Neural cell (in vitro differentiated cells): Measurements from ENCODE around the gene HMGCLL1. TPM values are rescaled to one million over a fixed set of nuclear protein-coding genes. Genes with fewer than 3 reads are reported as not detected.

Experiments
- H2AFZ ChIP-seq: fragments of 200-600, 300-800 bp; sonication (generic), shearing (Covaris generic); 2 replicates; pipeline ENCODE4 v1.6.0; 2014; ENCODE audit warnings: low read depth, mild to moderate bottlenecking, antibody characterized with exemption, low read length, moderate library complexity
- H3F3A ChIP-seq: fragments of 200-600 bp; shearing (Covaris generic); 2 replicates; pipeline ENCODE4 v1.6.1; 2016; ENCODE audit warnings: mild to moderate bottlenecking, moderate library complexity, mixed read lengths, antibody characterized with exemption, low read length; ENCODE audit not compliant: insufficient read depth, poor library complexity, severe bottlenecking
- H3K27ac ChIP-seq: fragments of 200-600, 300-800 bp; sonication (generic), shearing (Covaris generic); 2 replicates; pipeline ENCODE4 v1.5.1; 2014; ENCODE audit warnings: mild to moderate bottlenecking, low read length, moderate library complexity
- H3K27me3 ChIP-seq: fragments of 300-800, 200-600 bp; sonication (generic), shearing (Covaris generic); 2 replicates; pipeline ENCODE4 v1.6.0; 2014; ENCODE audit warnings: mild to moderate bottlenecking, low read depth, low read length, moderate library complexity; ENCODE audit not compliant: insufficient read depth
- H3K36me3 ChIP-seq: fragments of 300-800, 200-600 bp; sonication (generic), shearing (Covaris generic); 2 replicates; pipeline ENCODE4 v1.5.1; 2014; ENCODE audit warnings: mild to moderate bottlenecking, antibody characterized with exemption, low read length, moderate library complexity; ENCODE audit not compliant: insufficient read depth
- H3K4me2 ChIP-seq: fragments of 300-800, 200-600 bp; sonication (generic), shearing (Covaris generic); 2 replicates; pipeline ENCODE4 v1.6.0; 2014; ENCODE audit warnings: mild to moderate bottlenecking, low read length
- H3K4me3 ChIP-seq: fragments of 300-800, 200-600 bp; sonication (generic), shearing (Covaris generic); 2 replicates; pipeline ENCODE4 v1.5.1; 2014; ENCODE audit warnings: mild to moderate bottlenecking, low read length, moderate library complexity
- H3K79me2 ChIP-seq: fragments of 200-600 bp; shearing (Covaris generic); replicated peaks from 2 replicates; pipeline ENCODE4 v1.6.0; 2014; ENCODE audit warnings: mild to moderate bottlenecking, low read length, moderate library complexity; ENCODE audit not compliant: insufficient read depth
- H3K9ac ChIP-seq: fragments of 300-800, 200-600 bp; sonication (generic), shearing (Covaris generic); 2 replicates; pipeline ENCODE4 v1.6.1; 2016; ENCODE audit warnings: mild to moderate bottlenecking, low read length, mixed read lengths
- H3K9me2 ChIP-seq: fragments of 200-600 bp; shearing (Covaris generic); 2 replicates; pipeline ENCODE4 v1.6.1; 2016; ENCODE audit warnings: mild to moderate bottlenecking, low read length, mixed read lengths; ENCODE audit not compliant: insufficient read depth
- H3K9me3 ChIP-seq: fragments of 200-600, 300-800 bp; sonication (generic), shearing (Covaris generic); 2 replicates; pipeline ENCODE4 v1.6.1; 2016; ENCODE audit warnings: mild to moderate bottlenecking, mixed run types, low read length, moderate library complexity, mixed read lengths
- H4K20me1 ChIP-seq: fragments of 200-600 bp; shearing (Covaris generic); 2 replicates; pipeline ENCODE4 v1.6.1; 2016; ENCODE audit warnings: mild to moderate bottlenecking, mixed run types; ENCODE audit not compliant: insufficient read depth
- CTCF ChIP-seq: fragments of 450-650 bp; IDR thresholded peaks from 2 replicates; pipeline ENCODE4 v1.5.1; 2014; ENCODE audit warnings: antibody characterized with exemption, mild to moderate bottlenecking, moderate library complexity; ENCODE audit not compliant: poor library complexity, severe bottlenecking
- EP300 ChIP-seq: fragments of 450-650 bp; conservative IDR thresholded peaks from 2 replicates; pipeline ENCODE4 v1.6.1; 2014; ENCODE audit warnings: antibody characterized with exemption, mild to moderate bottlenecking, moderate library complexity; ENCODE audit not compliant: poor library complexity, severe bottlenecking
- EZH2 ChIP-seq: fragments of 200-600, 300-800 bp; shearing (Covaris generic), sonication (generic); IDR thresholded peaks from 2 replicates; pipeline ENCODE4 v1.6.1; 2014; ENCODE audit warnings: antibody characterized with exemption, low read length, borderline replicate concordance, mild to moderate bottlenecking; ENCODE audit not compliant: insufficient read depth, poor library complexity, severe bottlenecking
- MXI1 ChIP-seq: fragments of 450-650 bp; conservative IDR thresholded peaks from 2 replicates; pipeline ENCODE4 v1.6.1; 2014; ENCODE audit warnings: antibody characterized with exemption, mild to moderate bottlenecking; ENCODE audit not compliant: poor library complexity, severe bottlenecking
- POLR2AphosphoS5 ChIP-seq: IDR thresholded peaks from 2 replicates; pipeline ENCODE4 v1.6.1; 2012
- RAD21 ChIP-seq: fragments of 450-650 bp; conservative IDR thresholded peaks from 2 replicates; pipeline ENCODE4 v1.6.1; 2014; ENCODE audit warnings: antibody characterized with exemption, mild to moderate bottlenecking, moderate library complexity
- REST ChIP-seq: IDR thresholded peaks from 2 replicates; pipeline ENCODE4 v1.6.1; 2012; ENCODE audit warnings: borderline replicate concordance
- SMC3 ChIP-seq: fragments of 450-650 bp; conservative IDR thresholded peaks from 2 replicates; pipeline ENCODE4 v1.6.1; 2014; ENCODE audit warnings: antibody characterized with exemption, mild to moderate bottlenecking, moderate library complexity; ENCODE audit not compliant: poor library complexity
- TAF1 ChIP-seq: IDR thresholded peaks from 2 replicates; pipeline ENCODE4 v1.6.1; 2012; ENCODE audit warnings: low read depth
- polyA plus RNA-seq: library from polyadenylated mRNA; depleted of rRNA; stranded (reverse); fragments of >200 nt; gene quantifications from 2 replicates; pipeline ENCODE4 v1.2.3, GENCODE V29; 2014

Gene HMGCLL1
- polyA plus RNA-seq, 1 donor from 2014 or later: 59.7 TPM

- Histone ChIP-seq H3K9ac (no peak overlapping the region), H3K4me2 (peak overlapping the region; percentile 96), H3K9me2 (no peaks in the 10 kb centered on the region), H2AFZ (no peak overlapping the region), H3K36me3 (no peaks in the 10 kb centered on the region), H4K20me1 (no peaks in the 10 kb centered on the region), H3K27me3 (no peaks in the 10 kb centered on the region), H3F3A (peaks cover 5% of the 10 kb centered on the region), H3K79me2 (peaks cover 9% of the 10 kb centered on the region), H3K27ac (no peak overlapping the region), H3K9me3 (no peaks in the 10 kb centered on the region), H3K4me3 (peak overlapping the region; percentile 84)
- TF ChIP-seq SMC3 (no peak), RAD21 (no peak), TAF1 (no peak), EZH2 (no peak), POLR2AphosphoS5 (no peak), REST (no peak), EP300 (no peak), MXI1 (no peak), CTCF (no peak)
These were observed 2.2 kb downstream of the HMGCLL1 start for GRCh38 chr6:55576811-55577210.

- no peaks in the 10 kb centered on the region for H3K36me3 ChIP-seq
- no peak overlapping the region for H3K4me2 ChIP-seq
- no peak overlapping the region for H3K4me3 ChIP-seq
- no peaks in the 10 kb centered on the region for H3K27me3 ChIP-seq
- no peak overlapping the region for H2AFZ ChIP-seq
- peaks cover 3% of the 10 kb centered on the region for H3F3A ChIP-seq
- peaks cover 9% of the 10 kb centered on the region for H3K79me2 ChIP-seq
- TF ChIP-seq REST (no peak), TAF1 (no peak), RAD21 (no peak), EP300 (no peak), MXI1 (no peak), CTCF (no peak), EZH2 (no peak), POLR2AphosphoS5 (no peak), SMC3 (no peak)
- no peak overlapping the region for H3K27ac ChIP-seq
- no peaks in the 10 kb centered on the region for H3K9me3 ChIP-seq
- no peaks in the 10 kb centered on the region for H3K9me2 ChIP-seq
- H4K20me1 ChIP-seq: no peaks in the 10 kb centered on the region
- H3K9ac ChIP-seq: no peak overlapping the region
These were observed 4.4 kb downstream of the HMGCLL1 start for GRCh38 chr6:55574556-55574955.
